GM12864 (cell line): ENCODE results near the gene TMBIM1.
"Not testable (repeated sequence)": the region's sequence is repeated elsewhere in the genome, so short reads cannot be mapped to it uniquely, and the experiment has no call there.

ENCODE experiments used
- DNase-seq: peaks from one replicate; pipeline ENCODE4 v3.0.0-alpha.2; 2011; ENCODE audit warnings: low read depth
- H3K4me3 ChIP-seq: 2 replicates; pipeline ENCODE4 v1.5.1; 2011; ENCODE audit warnings: mild to moderate bottlenecking, low read depth, low read length, control low read depth
- TF ChIP-seq, protein P1 (sequence below): IDR thresholded peaks from 2 replicates; pipeline ENCODE4 v1.5.1; 2011; ENCODE audit warnings: low read depth, mild to moderate bottlenecking, moderate library complexity, low read length, control low read depth, inconsistent platforms; ENCODE audit errors: missing control alignments

Gene TMBIM1

GRCh38 chr2:218317835-218318234 is 25.5 kb upstream of the TMBIM1 start:
- no peak overlapping the region for H3K4me3 ChIP-seq
- DNase-seq: no peak
- TF ChIP-seq, protein P1, sequence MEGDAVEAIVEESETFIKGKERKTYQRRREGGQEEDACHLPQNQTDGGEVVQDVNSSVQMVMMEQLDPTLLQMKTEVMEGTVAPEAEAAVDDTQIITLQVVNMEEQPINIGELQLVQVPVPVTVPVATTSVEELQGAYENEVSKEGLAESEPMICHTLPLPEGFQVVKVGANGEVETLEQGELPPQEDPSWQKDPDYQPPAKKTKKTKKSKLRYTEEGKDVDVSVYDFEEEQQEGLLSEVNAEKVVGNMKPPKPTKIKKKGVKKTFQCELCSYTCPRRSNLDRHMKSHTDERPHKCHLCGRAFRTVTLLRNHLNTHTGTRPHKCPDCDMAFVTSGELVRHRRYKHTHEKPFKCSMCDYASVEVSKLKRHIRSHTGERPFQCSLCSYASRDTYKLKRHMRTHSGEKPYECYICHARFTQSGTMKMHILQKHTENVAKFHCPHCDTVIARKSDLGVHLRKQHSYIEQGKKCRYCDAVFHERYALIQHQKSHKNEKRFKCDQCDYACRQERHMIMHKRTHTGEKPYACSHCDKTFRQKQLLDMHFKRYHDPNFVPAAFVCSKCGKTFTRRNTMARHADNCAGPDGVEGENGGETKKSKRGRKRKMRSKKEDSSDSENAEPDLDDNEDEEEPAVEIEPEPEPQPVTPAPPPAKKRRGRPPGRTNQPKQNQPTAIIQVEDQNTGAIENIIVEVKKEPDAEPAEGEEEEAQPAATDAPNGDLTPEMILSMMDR: no peak

DNA sequence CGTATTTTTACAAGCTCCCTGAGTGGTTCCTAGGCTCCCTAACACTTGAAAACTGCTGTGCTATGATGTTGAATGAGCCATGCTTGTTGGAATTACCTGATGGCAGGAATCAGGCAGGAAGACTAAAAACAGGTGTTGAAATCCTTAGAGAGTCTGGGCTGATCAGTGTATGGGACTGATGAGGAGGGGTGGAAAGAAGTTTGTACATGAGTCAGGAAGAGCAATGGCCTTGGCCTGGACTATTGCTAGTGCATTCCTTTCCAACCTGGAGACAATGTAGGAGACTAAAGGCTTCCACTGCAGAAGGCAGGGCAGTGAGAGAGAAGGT is 25.0 kb upstream of the TMBIM1 start:
- H3K4me3 ChIP-seq: no peak overlapping the region
- no peak for DNase-seq
- TF ChIP-seq, protein P1: no peak

DNA sequence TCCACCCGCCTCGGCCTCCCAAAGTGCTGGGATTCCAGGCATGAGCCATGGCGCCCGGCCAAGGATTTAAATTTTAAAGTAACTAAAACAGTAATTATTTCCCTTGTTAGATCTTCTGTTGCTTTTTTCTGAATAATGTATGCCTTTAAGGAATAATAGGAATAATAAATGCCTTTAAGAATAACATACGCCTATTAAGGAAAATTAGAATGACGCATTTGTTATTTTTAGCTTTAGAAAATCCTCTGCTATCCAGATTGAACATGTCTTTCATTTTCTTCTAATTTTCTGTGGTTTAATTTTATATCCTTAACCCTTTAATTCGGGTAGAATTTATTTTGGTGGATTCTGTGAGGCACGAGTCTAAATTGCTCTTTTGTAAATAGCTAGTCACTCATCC is 23.1 kb upstream of the TMBIM1 start:
- no peak for DNase-seq
- H3K4me3 ChIP-seq: no peak overlapping the region
- TF ChIP-seq, protein P1: no peak

- not testable (repeated sequence) for DNase-seq, H3K4me3 ChIP-seq
These were observed 22.5 kb upstream of the TMBIM1 start for GRCh38 chr2:218314764-218315163.

DNA sequence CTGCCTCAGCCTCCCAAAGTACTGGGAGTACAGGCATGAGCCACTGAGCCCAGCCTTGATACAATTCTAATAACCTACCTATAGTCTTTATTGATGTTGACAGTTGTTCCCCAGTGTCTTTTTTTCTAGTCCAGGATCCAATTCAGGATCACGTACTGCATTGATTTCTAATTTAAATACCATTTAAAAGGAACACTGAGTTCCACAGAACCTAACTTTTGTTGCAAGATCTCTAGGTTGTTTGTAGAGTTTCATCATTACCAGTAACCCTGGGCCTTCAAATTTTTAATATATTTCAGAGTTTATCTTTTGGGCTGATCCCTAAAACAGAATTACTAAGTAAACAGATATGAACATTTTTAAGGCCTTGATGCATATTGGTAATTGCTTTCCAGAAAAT is 21.1 kb upstream of the TMBIM1 start:
- TF ChIP-seq, protein P1: no peak
- DNase-seq: no peak
- no peak overlapping the region for H3K4me3 ChIP-seq

GRCh38 chr2:218312267-218312756 is 20.0 kb upstream of the TMBIM1 start:
- DNase-seq: no peak
- H3K4me3 ChIP-seq: no peak overlapping the region
- TF ChIP-seq, protein P1: no peak

DNA sequence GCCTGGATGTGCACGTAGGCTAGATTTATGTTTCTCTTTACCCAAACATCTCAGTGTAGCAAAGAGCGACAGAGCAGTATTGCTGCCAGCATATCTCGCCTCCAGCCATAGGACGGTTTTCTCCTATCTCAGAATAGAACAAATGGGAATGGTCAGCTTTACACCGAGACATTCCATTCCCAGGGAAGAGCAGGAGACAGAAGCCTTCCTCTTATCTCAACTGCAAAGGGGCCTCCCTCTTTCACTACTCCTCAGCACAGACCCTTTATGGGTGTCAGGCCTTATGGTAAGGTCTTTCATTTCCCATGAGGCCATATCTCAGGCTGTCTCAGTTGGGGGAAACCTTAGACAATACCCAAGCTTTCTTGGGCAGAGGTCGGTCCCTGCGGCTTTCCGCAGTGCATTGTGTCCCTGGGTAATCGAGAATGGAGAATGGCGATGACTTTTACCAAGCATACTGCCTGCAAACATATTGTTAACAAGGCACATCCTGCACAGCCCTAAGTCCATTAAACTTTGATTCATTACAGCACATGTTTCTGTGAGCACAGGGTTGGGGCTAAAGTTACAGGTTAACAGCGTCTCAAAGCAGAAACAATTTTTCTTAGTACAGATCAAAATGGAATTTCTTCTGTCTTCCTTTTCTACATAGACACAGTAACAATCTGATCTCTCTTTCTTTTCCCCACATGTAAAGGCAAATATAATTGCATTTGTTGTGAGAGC is 19.4 kb upstream of the TMBIM1 start:
- not testable (repeated sequence) for H3K4me3 ChIP-seq, DNase-seq

- no peak for DNase-seq
- H3K4me3 ChIP-seq: no peak overlapping the region
- TF ChIP-seq, protein P1: no peak
These were observed 18.7 kb upstream of the TMBIM1 start for GRCh38 chr2:218310853-218311540.
